Activated CD4-positive, alpha-beta T cell treated with anti-CD3 and anti-CD28 coated beads for 36 hours (primary cell): ENCODE data around the gene FNBP1. TPM values are rescaled to one million over a fixed set of nuclear protein-coding genes. Genes with fewer than 3 reads are reported as not detected.
"Not testable (repeated sequence)": the region's sequence is repeated elsewhere in the genome, so short reads cannot be mapped to it uniquely, and the experiment has no call there.

Experiments used
- ATAC-seq: fragments of 200-7000 bp; cut with Tn5 transposase; one replicate; pipeline ENCODE4 v1.10.0; 2021; ENCODE audit warnings: mild to moderate bottlenecking, moderate library complexity
- CTCF ChIA-PET: fragments of 350-600 bp; sonication (Branson Sonifier 250); formaldehyde crosslinking; loops from one replicate; lab custom pipeline; 2021; ENCODE audit warnings: antibody characterized with exemption; lab: Charles Lee
- POLR2A ChIA-PET: fragments of 350-600 bp; sonication (Branson Sonifier 250); formaldehyde crosslinking; loops from one replicate; lab custom pipeline; 2021; ENCODE audit warnings: antibody characterized with exemption, inconsistent platforms; lab: Charles Lee
- DNase-seq: peaks from one replicate; pipeline ENCODE4 v3.0.0-alpha.2; 2020
- H3K27ac Mint-ChIP-seq: one replicate; pipeline ENCODE4 v1.8.0; 2021; ENCODE audit warnings: mixed read lengths
- H3K27me3 Mint-ChIP-seq: one replicate; pipeline ENCODE4 v1.8.0; 2021; ENCODE audit warnings: mixed read lengths
- H3K36me3 Mint-ChIP-seq: one replicate; pipeline ENCODE4 v1.8.0; 2021; ENCODE audit warnings: low read depth, mixed read lengths
- H3K4me1 Mint-ChIP-seq: one replicate; pipeline ENCODE4 v1.8.0; 2021; ENCODE audit warnings: mixed read lengths
- H3K4me3 Mint-ChIP-seq: one replicate; pipeline ENCODE4 v1.8.0; 2021; ENCODE audit warnings: mild to moderate bottlenecking, moderate library complexity, mixed read lengths
- H3K9me3 Mint-ChIP-seq: one replicate; pipeline ENCODE4 v1.8.0; 2021; ENCODE audit warnings: low read depth, mixed read lengths
- intact Hi-C, 2 experiments: fragments of 100-400 bp; cut with DNase I in 1 of 2; cut with micrococcal nuclease in 1 of 2; formaldehyde crosslinking; loops; one replicate each; pipeline versions ENCODE4 v1.14.2 to v1.15.1; 2022 to 2024; cut with DNase I, micrococcal nuclease
- total RNA-seq, 2 experiments: library from RNA; stranded (reverse); gene quantifications; one replicate each; pipeline ENCODE4 v1.2.3, GENCODE V29; 2021

The FNBP1 gene
- total RNA-seq, 2 experiments from 2014 or later: 254 to 354 TPM

- H3K9me3 Mint-ChIP-seq: peaks cover 11% of the 10 kb centered on the region
- DNase-seq (peak; percentile 77), ATAC-seq (peak; percentile 94)
- H3K36me3 Mint-ChIP-seq: peaks cover 71% of the 10 kb centered on the region
- peaks cover 64% of the 10 kb centered on the region for H3K4me1 Mint-ChIP-seq
- ChIA-PET POLR2A (interaction anchor here (0.6 kb wide), 1 partner anchor 86 kb away, joined by 7 read pairs; no protein-coding TSS in a partner anchor), CTCF (interaction anchor here (0.7 to 1.1 kb wide), 5 partner anchors 12 to 114 kb away, joined by 3 to 4 read pairs (median 3); no protein-coding TSS in a partner anchor)
- intact Hi-C loops: loop anchor here (1.0 to 5.0 kb wide), 4 partner anchors 13 to 153 kb away; no protein-coding TSS in a partner anchor
- H3K27ac Mint-ChIP-seq: peak overlapping the region; percentile 86
- no peaks in the 10 kb centered on the region for H3K27me3 Mint-ChIP-seq
- H3K4me3 Mint-ChIP-seq: peak overlapping the region; percentile 5
Measured at GRCh38 chr9:129944506-129945116, 98.4 kb downstream of the FNBP1 start.

GRCh38 chr9:129939431-129939830 is 103.6 kb downstream of the FNBP1 start:
- peaks cover 9% of the 10 kb centered on the region for H3K9me3 Mint-ChIP-seq
- intact Hi-C loops: no loop called here
- DNase-seq: no peak
- H3K27me3 Mint-ChIP-seq: no peaks in the 10 kb centered on the region
- H3K36me3 Mint-ChIP-seq: peaks cover 63% of the 10 kb centered on the region
- no peak for ATAC-seq
- peak overlapping the region; percentile 64 for H3K27ac Mint-ChIP-seq
- ChIA-PET CTCF (interaction anchor here (1.5 to 1.6 kb wide), 2 partner anchors 17 to 54 kb away, joined by 3 read pairs; no protein-coding TSS in a partner anchor), POLR2A (interaction anchor here (0.6 to 0.7 kb wide), 3 partner anchors 11 to 96 kb away, joined by 3 to 7 read pairs (median 6); no protein-coding TSS in a partner anchor)
- no peak overlapping the region for H3K4me3 Mint-ChIP-seq
- H3K4me1 Mint-ChIP-seq: peaks cover 65% of the 10 kb centered on the region

GRCh38 chr9:129938291-129938979 is 104.6 kb downstream of the FNBP1 start:
- peak overlapping the region; percentile 64 for H3K27ac Mint-ChIP-seq
- H3K9me3 Mint-ChIP-seq: peaks cover 7% of the 10 kb centered on the region
- peaks cover 58% of the 10 kb centered on the region for H3K36me3 Mint-ChIP-seq
- H3K4me1 Mint-ChIP-seq: peaks cover 66% of the 10 kb centered on the region
- DNase-seq (no peak), ATAC-seq (no peak)
- H3K27me3 Mint-ChIP-seq: no peaks in the 10 kb centered on the region
- ChIA-PET POLR2A (interaction anchor here (0.6 to 1.0 kb wide), 4 partner anchors 43 to 75 kb away, joined by 3 to 5 read pairs (median 4); no protein-coding TSS in a partner anchor), CTCF (interaction anchor here (0.7 to 1.1 kb wide), 5 partner anchors 15 to 83 kb away, joined by 3 to 4 read pairs (median 3); no protein-coding TSS in a partner anchor)
- intact Hi-C loops: no loop called here
- no peak overlapping the region for H3K4me3 Mint-ChIP-seq

- H3K4me3 Mint-ChIP-seq, intact Hi-C loops, DNase-seq, H3K9me3 Mint-ChIP-seq, H3K27me3 Mint-ChIP-seq, ATAC-seq: not testable (repeated sequence)
- Mint-ChIP-seq H3K27ac (peak overlapping the region; percentile 64), H3K36me3 (peaks cover 52% of the 10 kb centered on the region), H3K4me1 (peaks cover 67% of the 10 kb centered on the region)
- CTCF ChIA-PET: interaction anchor here (0.7 to 1.1 kb wide), 5 partner anchors 14 to 84 kb away, joined by 3 to 4 read pairs (median 3); no protein-coding TSS in a partner anchor
- POLR2A ChIA-PET: interaction anchor here (0.6 to 1.0 kb wide), 2 partner anchors 49 to 74 kb away, joined by 3 to 5 read pairs; no protein-coding TSS in a partner anchor
Measured at GRCh38 chr9:129937879-129938278, 105.1 kb downstream of the FNBP1 start.

- ATAC-seq (no peak), DNase-seq (no peak)
- CTCF ChIA-PET: interaction anchor here (0.6 to 1.6 kb wide), 3 partner anchors 17 to 134 kb away, joined by 3 to 5 read pairs (median 4); no protein-coding TSS in a partner anchor
- Mint-ChIP-seq H3K4me3 (no peak overlapping the region), H3K36me3 (peaks cover 50% of the 10 kb centered on the region), H3K27me3 (no peaks in the 10 kb centered on the region), H3K9me3 (no peaks in the 10 kb centered on the region), H3K4me1 (peaks cover 76% of the 10 kb centered on the region), H3K27ac (peak overlapping the region; percentile 88)
- intact Hi-C loops: no loop called here
- POLR2A ChIA-PET: interaction anchor here (0.6 kb wide), 1 partner anchor 87 kb away, joined by 3 read pairs; no protein-coding TSS in a partner anchor
Measured at GRCh38 chr9:129936222-129936621, 106.8 kb downstream of the FNBP1 start.

- CTCF ChIA-PET: no interaction called here
- intact Hi-C loops: loop anchor here (1.0 to 5.0 kb wide), 2 partner anchors 22 to 88 kb away; no protein-coding TSS in a partner anchor
- POLR2A ChIA-PET: interaction anchor here (0.5 kb wide), 1 partner anchor 22 kb away, joined by 3 read pairs; no protein-coding TSS in a partner anchor
- peak overlapping the region; percentile 27 for H3K4me3 Mint-ChIP-seq
- H3K27ac Mint-ChIP-seq: peak overlapping the region; percentile 92
- H3K36me3 Mint-ChIP-seq: peaks cover 52% of the 10 kb centered on the region
- ATAC-seq (peak; percentile 1), DNase-seq (no peak)
- H3K9me3 Mint-ChIP-seq: no peaks in the 10 kb centered on the region
- H3K4me1 Mint-ChIP-seq: peaks cover 82% of the 10 kb centered on the region
- no peaks in the 10 kb centered on the region for H3K27me3 Mint-ChIP-seq
Measured at GRCh38 chr9:129934780-129935179, 108.2 kb downstream of the FNBP1 start.

GRCh38 chr9:129934041-129934591 is 108.9 kb downstream of the FNBP1 start:
- ATAC-seq (peak; percentile 18), DNase-seq (no peak)
- Mint-ChIP-seq H3K36me3 (peaks cover 51% of the 10 kb centered on the region), H3K4me1 (peaks cover 80% of the 10 kb centered on the region), H3K27ac (peak overlapping the region; percentile 92), H3K9me3 (no peaks in the 10 kb centered on the region), H3K4me3 (peak overlapping the region; percentile 27), H3K27me3 (no peaks in the 10 kb centered on the region)
- intact Hi-C loops: loop anchor here in 1 of 2 experiments (5.0 kb wide), 1 partner anchor 88 kb away; no protein-coding TSS in a partner anchor
- POLR2A ChIA-PET: interaction anchor here (1.5 to 2.5 kb wide), 3 partner anchors 29 to 48 kb away, joined by 6 to 15 read pairs (median 8); no protein-coding TSS in a partner anchor
- CTCF ChIA-PET: interaction anchor here (0.9 to 1.9 kb wide), 4 partner anchors 30 to 107 kb away, joined by 3 to 7 read pairs (median 4); no protein-coding TSS in a partner anchor

GRCh38 chr9:129933185-129934040 is 109.6 kb downstream of the FNBP1 start:
- DNase-seq (no peak), ATAC-seq (no peak)
- Mint-ChIP-seq H3K4me1 (peaks cover 73% of the 10 kb centered on the region), H3K27me3 (no peaks in the 10 kb centered on the region), H3K27ac (peak overlapping the region; percentile 92), H3K4me3 (peak overlapping the region; percentile 59), H3K9me3 (no peaks in the 10 kb centered on the region), H3K36me3 (peaks cover 49% of the 10 kb centered on the region)
- ChIA-PET CTCF (interaction anchor here (0.9 to 2.5 kb wide), 10 partner anchors 9 to 213 kb away, joined by 3 to 13 read pairs (median 5); no protein-coding TSS in a partner anchor), POLR2A (interaction anchor here (0.6 to 2.5 kb wide), 20 partner anchors 23 to 134 kb away, joined by 3 to 15 read pairs (median 4); partner anchors contain the start of gene FNBP1)
- intact Hi-C loops: loop anchor here (2.0 to 5.0 kb wide), 6 partner anchors 43 to 105 kb away; no protein-coding TSS in a partner anchor

GRCh38 chr9:129932303-129933151 is 110.5 kb downstream of the FNBP1 start:
- intact Hi-C loops: loop anchor here (2.0 to 5.0 kb wide), 6 partner anchors 42 to 106 kb away; no protein-coding TSS in a partner anchor
- DNase-seq: no peak
- POLR2A ChIA-PET: interaction anchor here (0.6 to 2.5 kb wide), 21 partner anchors 22 to 135 kb away, joined by 3 to 15 read pairs (median 4); partner anchors contain the start of gene FNBP1
- H3K9me3 Mint-ChIP-seq: no peaks in the 10 kb centered on the region
- H3K36me3 Mint-ChIP-seq: peaks cover 51% of the 10 kb centered on the region
- no peaks in the 10 kb centered on the region for H3K27me3 Mint-ChIP-seq
- H3K4me3 Mint-ChIP-seq: peak overlapping the region; percentile 59
- H3K4me1 Mint-ChIP-seq: peaks cover 69% of the 10 kb centered on the region
- H3K27ac Mint-ChIP-seq: peak overlapping the region; percentile 92
- CTCF ChIA-PET: interaction anchor here (1.0 to 2.5 kb wide), 9 partner anchors 10 to 214 kb away, joined by 3 to 13 read pairs (median 6); no protein-coding TSS in a partner anchor
- peak; percentile 31 for ATAC-seq
